Lung (tissue), 12 donors: ENCODE data around the gene CYB5A. TPM values are rescaled to one million over a fixed set of nuclear protein-coding genes. Genes with fewer than 3 reads are reported as not detected.

Experiments used
- ATAC-seq: fragments of 200-7000 bp; cut with Tn5 transposase; one replicate; pipeline ENCODE4 v1.9.1; 2020; ENCODE audit warnings: moderate number of reproducible peaks; ENCODE audit not compliant: insufficient read depth, low FRiP score
- DNase-seq, 3 donors: peaks; one replicate each; pipeline ENCODE4 v3.0.0-alpha.2; 2013 to 2017
- H3K27ac ChIP-seq, 2 donors: one replicate each; pipeline ENCODE4 v1.5.1; 2013; ENCODE audit warnings: mild to moderate bottlenecking in 2 of 2, moderate library complexity in 2 of 2, control low read depth in 1 of 2, inconsistent platforms in 1 of 2, low read depth in 1 of 2, low read length in 1 of 2
- H3K27me3 ChIP-seq, 3 donors: one replicate each; pipeline ENCODE4 v1.5.1; 2013; ENCODE audit warnings: low read length in 2 of 3; ENCODE audit not compliant: control insufficient read depth in 3 of 3, insufficient read depth in 3 of 3
- H3K36me3 ChIP-seq, 4 donors: one replicate each; pipeline ENCODE4 v1.5.1; 2013; ENCODE audit warnings: low read length in 4 of 4, mild to moderate bottlenecking in 1 of 4, moderate library complexity in 1 of 4; ENCODE audit not compliant: control insufficient read depth in 4 of 4, insufficient read depth in 4 of 4
- H3K4me1 ChIP-seq, 5 donors: one replicate each; pipeline ENCODE4 v1.5.1; 2013; ENCODE audit warnings: low read length in 5 of 5, mild to moderate bottlenecking in 2 of 5, moderate library complexity in 1 of 5; ENCODE audit not compliant: control insufficient read depth in 5 of 5, insufficient read depth in 5 of 5
- H3K4me3 ChIP-seq: one replicate; pipeline ENCODE4 v1.5.1; 2013; ENCODE audit warnings: mild to moderate bottlenecking, control low read depth, moderate library complexity
- H3K9ac ChIP-seq, 2 donors: one replicate each; pipeline ENCODE4 v1.5.1; 2013; ENCODE audit warnings: low read length in 2 of 2, control low read depth in 1 of 2; ENCODE audit not compliant: insufficient read depth in 1 of 2
- H3K9me3 ChIP-seq, 4 donors: one replicate each; pipeline ENCODE4 v1.5.1; 2013; ENCODE audit warnings: low read length in 3 of 4, mild to moderate bottlenecking in 1 of 4, moderate library complexity in 1 of 4; ENCODE audit not compliant: control insufficient read depth in 4 of 4, insufficient read depth in 3 of 4
- CTCF ChIP-seq: IDR thresholded peaks from 2 replicates; pipeline ENCODE4 v1.5.1; 2012; ENCODE audit warnings: mild to moderate bottlenecking; ENCODE audit errors: control extremely low read depth, extremely low read depth
- WGBS, 2 donors: extraction: QIAGEN DNeasy Blood & Tissue Kit; methylation state at CpG; one replicate each; pipeline ENCODE4 v1.1.7; 2013; 5-methylcytosine and 5-hydroxymethylcytosine counted together
- polyA plus RNA-seq, 2 donors: library from polyadenylated mRNA; stranded (reverse); fragments of 200-250 nt; gene quantifications; one replicate each; pipeline ENCODE4 v1.2.1, GENCODE V29; 2013
- total RNA-seq, 2 donors: library from RNA; depleted of rRNA in 1 of 2; stranded (reverse); fragments of >200 nt in 1 of 2; gene quantifications; one replicate each; pipeline ENCODE4 v1.2.1, GENCODE V29; 2014 to 2021
- donor health status: control.
- donor health status: control.
- donor health status: Bipolar disorder and iron deficiency.
- donor health status: healthy.
- donor health status: DM: yes; HTN: yes; CAD: no.

Gene CYB5A
- total and polyA plus RNA-seq, 4 donors = 408 to 853 (median 522) TPM

GRCh38 chr18:74289137-74289536, 2.6 kb downstream of the CYB5A start:
- Histone ChIP-seq H3K4me1 (peaks cover 2 to 34% (median 10%) of the 10 kb centered on the region in 5 donors), H3K9me3 (no peaks in the 10 kb centered on the region), H3K4me3 (peak overlapping the region; percentile 11), H3K36me3 (peaks cover 0 to 3% (median 0%) of the 10 kb centered on the region in 4 donors), H3K27ac (peak overlapping the region; percentile 38 to 86), H3K9ac (peak overlapping the region in 1 of 2 donors; percentile 11), H3K27me3 (no peaks in the 10 kb centered on the region)
- DNase-seq (no peak), ATAC-seq (no peak)
- TF ChIP-seq CTCF = no peak
- 30 to 40% methylated on average over 3 of the region's 3 CpGs for WGBS, 2 donors

GRCh38 chr18:74288730-74289129, 3.0 kb downstream of the CYB5A start:
- Histone ChIP-seq H3K9me3 (no peaks in the 10 kb centered on the region), H3K9ac (peak overlapping the region in 1 of 2 donors; percentile 11), H3K27ac (peak overlapping the region; percentile 38 to 86), H3K4me3 (peak overlapping the region; percentile 11), H3K36me3 (peaks cover 0 to 3% (median 0%) of the 10 kb centered on the region in 4 donors), H3K27me3 (no peaks in the 10 kb centered on the region), H3K4me1 (peaks cover 2 to 38% (median 14%) of the 10 kb centered on the region in 5 donors)
- TF ChIP-seq CTCF = no peak
- 45 to 69% methylated on average over 9 of the region's 9 CpGs for WGBS, 2 donors
- no peak for ATAC-seq
- DNase-seq = no peak

GRCh38 chr18:74288041-74288440, 3.7 kb downstream of the CYB5A start:
- Histone ChIP-seq H3K4me3 (peak overlapping the region; percentile 3), H3K9me3 (no peaks in the 10 kb centered on the region), H3K9ac (no peak overlapping the region), H3K27ac (peak overlapping the region in 1 of 2 donors; percentile 88), H3K4me1 (peaks cover 3 to 44% (median 21%) of the 10 kb centered on the region in 5 donors), H3K36me3 (peaks cover 0 to 3% (median 0%) of the 10 kb centered on the region in 4 donors), H3K27me3 (no peaks in the 10 kb centered on the region)
- ATAC-seq (no peak), DNase-seq (no peak)
- TF ChIP-seq CTCF = no peak
- 51 to 82% methylated on average over 5 of the region's 5 CpGs for WGBS, 2 donors

- Histone ChIP-seq H3K4me3 (no peak overlapping the region), H3K9ac (no peak overlapping the region)
- no peak for ATAC-seq
These were observed 4.9 kb downstream of the CYB5A start for GRCh38 chr18:74286856-74287255.

More at GRCh38 chr18:74286856-74287255, 4.9 kb downstream of the CYB5A start:
- no peak for TF ChIP-seq CTCF
- no peak for DNase-seq
- WGBS, 2 donors = 70 to 79% methylated on average over 2 of the region's 2 CpGs
- Histone ChIP-seq H3K36me3 (peaks cover 0 to 3% (median 0%) of the 10 kb centered on the region in 4 donors), H3K9me3 (no peaks in the 10 kb centered on the region), H3K27me3 (no peaks in the 10 kb centered on the region), H3K27ac (no peak overlapping the region), H3K4me1 (peaks cover 14 to 50% (median 29%) of the 10 kb centered on the region in 5 donors)
